Peyer's patch (tissue), 4 donors: ENCODE measurements around the gene FAM110D.

Experiments used
- POLR2A ChIP-seq, 2 donors: fragments of 450-650 bp; IDR thresholded peaks; one replicate each; pipeline ENCODE4 v1.5.1; 2017; ENCODE audit warnings: antibody characterized with exemption in 2 of 2, mild to moderate bottlenecking in 2 of 2, moderate library complexity in 2 of 2
- TF ChIP-seq, protein P1 (sequence below), 6 experiments: fragments of 450-650 bp in 4 of 6; fragments of 200-600 bp in 2 of 6; sonication (generic) in 1 of 6; IDR thresholded peaks; one replicate each; pipeline ENCODE4 v1.5.1; 2017 to 2019; ENCODE audit warnings: antibody characterized with exemption in 6 of 6, mild to moderate bottlenecking in 3 of 6, moderate library complexity in 1 of 6

- TF ChIP-seq, protein P1, sequence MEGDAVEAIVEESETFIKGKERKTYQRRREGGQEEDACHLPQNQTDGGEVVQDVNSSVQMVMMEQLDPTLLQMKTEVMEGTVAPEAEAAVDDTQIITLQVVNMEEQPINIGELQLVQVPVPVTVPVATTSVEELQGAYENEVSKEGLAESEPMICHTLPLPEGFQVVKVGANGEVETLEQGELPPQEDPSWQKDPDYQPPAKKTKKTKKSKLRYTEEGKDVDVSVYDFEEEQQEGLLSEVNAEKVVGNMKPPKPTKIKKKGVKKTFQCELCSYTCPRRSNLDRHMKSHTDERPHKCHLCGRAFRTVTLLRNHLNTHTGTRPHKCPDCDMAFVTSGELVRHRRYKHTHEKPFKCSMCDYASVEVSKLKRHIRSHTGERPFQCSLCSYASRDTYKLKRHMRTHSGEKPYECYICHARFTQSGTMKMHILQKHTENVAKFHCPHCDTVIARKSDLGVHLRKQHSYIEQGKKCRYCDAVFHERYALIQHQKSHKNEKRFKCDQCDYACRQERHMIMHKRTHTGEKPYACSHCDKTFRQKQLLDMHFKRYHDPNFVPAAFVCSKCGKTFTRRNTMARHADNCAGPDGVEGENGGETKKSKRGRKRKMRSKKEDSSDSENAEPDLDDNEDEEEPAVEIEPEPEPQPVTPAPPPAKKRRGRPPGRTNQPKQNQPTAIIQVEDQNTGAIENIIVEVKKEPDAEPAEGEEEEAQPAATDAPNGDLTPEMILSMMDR (IDR thresholded peaks at IDR 0.05) = no peak
- no peak for TF ChIP-seq POLR2A (IDR thresholded peaks at IDR 0.05)
Measured at GRCh38 chr1:26175346-26175745, 16.5 kb downstream of the FAM110D start.
